ENCODE results near the gene GPR107. TPM values are rescaled to one million over a fixed set of nuclear protein-coding genes. Genes with fewer than 3 reads are reported as not detected.

GPR107 gene
- polyA plus RNA-seq, 3 donors = 6.0 to 22.6 (median 6.0) TPM

DNA sequence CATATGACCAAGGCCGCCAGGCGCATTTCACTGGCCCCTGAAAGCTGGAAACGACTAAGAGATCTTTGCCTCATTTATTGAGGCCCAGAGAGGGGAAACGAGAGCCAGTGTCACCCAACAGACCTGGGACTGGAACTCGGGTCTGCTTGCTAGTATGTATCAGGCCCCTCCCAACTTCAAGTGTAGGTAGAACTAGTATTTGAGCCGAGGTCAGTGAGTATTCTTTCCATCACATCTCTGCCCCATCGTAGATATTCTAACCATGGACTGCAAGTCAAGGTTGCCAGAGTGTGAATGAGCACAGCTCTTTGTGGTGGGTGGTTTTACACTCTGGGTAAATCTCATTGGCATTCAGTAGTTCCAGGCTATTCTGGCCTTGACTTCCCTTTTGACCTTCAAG, 42.2 kb downstream of the GPR107 start:
- H3K36me3 Mint-ChIP-seq = peaks cover 74 to 99% of the 10 kb centered on the region in 2 donors
- Histone ChIP-seq H3K9me3 (replicated peaks in 1 of 2; ENCODE audit: control insufficient read depth in 1 of 2, insufficient read depth in 1 of 2, low read length in 2 of 2) (no peaks in the 10 kb centered on the region), H3K27me3 (ENCODE audit: control insufficient read depth in 2 of 2, insufficient read depth in 2 of 2, low read length in 2 of 2) (no peaks in the 10 kb centered on the region), H4K20me1 (ENCODE audit: insufficient read depth, low read length) (no peaks in the 10 kb centered on the region), H3K4me1 (ENCODE audit: control insufficient read depth in 1 of 2, insufficient read depth in 2 of 2, low read length in 2 of 2) (no peaks in the 10 kb centered on the region), H3K79me2 (ENCODE audit: insufficient read depth, low read length) (peaks cover 5% of the 10 kb centered on the region), H3K27ac (ENCODE audit: low read depth in 1 of 2, low read length in 2 of 2) (peak overlapping the region in 1 of 2 donors; percentile 36), H2AFZ (ENCODE audit: insufficient read depth, low read depth, low read length, poor library complexity, severe bottlenecking) (no peak overlapping the region), H3K4me2 (replicated peaks; ENCODE audit: extremely low read depth, low read length, poor library complexity, severe bottlenecking) (no peak overlapping the region), H3K36me3 (replicated peaks in 1 of 2; ENCODE audit: control insufficient read depth in 1 of 2, insufficient read depth in 2 of 2, low read length in 2 of 2) (peaks cover 74 to 99% of the 10 kb centered on the region in 2 donors), H3K9ac (ENCODE audit: insufficient read depth, low read length, poor library complexity, severe bottlenecking) (no peak overlapping the region), H3K4me3 (replicated peaks in 1 of 3; ENCODE audit: low read depth in 2 of 3, low read length in 3 of 3) (no peak overlapping the region)
- peaks cover 0 to 3% (median 0%) of the 10 kb centered on the region in 7 donors for H3K9me3 Mint-ChIP-seq
- H3K27me3 Mint-ChIP-seq (ENCODE audit: low read depth in 3 of 3) = peaks cover 0 to 1% (median 0%) of the 10 kb centered on the region in 3 donors
- H3K4me3 Mint-ChIP-seq = no peak overlapping the region
- DNase-seq = no peak
- H3K4me1 Mint-ChIP-seq = no peaks in the 10 kb centered on the region
- WGBS (ENCODE audit: insufficient coverage) = 73% methylated on average over 4 of the region's 7 CpGs
- TF ChIP-seq, protein P1, sequence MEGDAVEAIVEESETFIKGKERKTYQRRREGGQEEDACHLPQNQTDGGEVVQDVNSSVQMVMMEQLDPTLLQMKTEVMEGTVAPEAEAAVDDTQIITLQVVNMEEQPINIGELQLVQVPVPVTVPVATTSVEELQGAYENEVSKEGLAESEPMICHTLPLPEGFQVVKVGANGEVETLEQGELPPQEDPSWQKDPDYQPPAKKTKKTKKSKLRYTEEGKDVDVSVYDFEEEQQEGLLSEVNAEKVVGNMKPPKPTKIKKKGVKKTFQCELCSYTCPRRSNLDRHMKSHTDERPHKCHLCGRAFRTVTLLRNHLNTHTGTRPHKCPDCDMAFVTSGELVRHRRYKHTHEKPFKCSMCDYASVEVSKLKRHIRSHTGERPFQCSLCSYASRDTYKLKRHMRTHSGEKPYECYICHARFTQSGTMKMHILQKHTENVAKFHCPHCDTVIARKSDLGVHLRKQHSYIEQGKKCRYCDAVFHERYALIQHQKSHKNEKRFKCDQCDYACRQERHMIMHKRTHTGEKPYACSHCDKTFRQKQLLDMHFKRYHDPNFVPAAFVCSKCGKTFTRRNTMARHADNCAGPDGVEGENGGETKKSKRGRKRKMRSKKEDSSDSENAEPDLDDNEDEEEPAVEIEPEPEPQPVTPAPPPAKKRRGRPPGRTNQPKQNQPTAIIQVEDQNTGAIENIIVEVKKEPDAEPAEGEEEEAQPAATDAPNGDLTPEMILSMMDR (IDR thresholded peaks at IDR 0.05) = no peak
- peak overlapping the region in 3 of 7 donors; percentile 7 to 36 (median 25) for H3K27ac Mint-ChIP-seq
- intact Hi-C loops (cut with micrococcal nuclease) = loop anchor here (10.0 kb wide), 1 partner anchor 211 kb away; no protein-coding TSS in a partner anchor

GRCh38 chr9:130100681-130101080, 47.0 kb downstream of the GPR107 start:
- no peak overlapping the region for H3K4me3 ChIP-seq (replicated peaks in 1 of 3; ENCODE audit: low read depth in 2 of 3, low read length in 3 of 3)
- TF ChIP-seq, protein P1 (IDR thresholded peaks at IDR 0.05) = no peak
- Mint-ChIP-seq H3K4me1 (peaks cover 7% of the 10 kb centered on the region), H3K9me3 (no peaks in the 10 kb centered on the region), H3K36me3 (peaks cover 78 to 100% of the 10 kb centered on the region in 2 donors), H3K27me3 (ENCODE audit: low read depth in 3 of 3) (peaks cover 0 to 2% (median 0%) of the 10 kb centered on the region in 3 donors), H3K4me3 (no peak overlapping the region), H3K27ac (peak overlapping the region in 1 of 7 donors; percentile 13)
- no peaks in the 10 kb centered on the region for H3K27me3 ChIP-seq (ENCODE audit: control insufficient read depth in 2 of 2, insufficient read depth in 2 of 2, low read length in 2 of 2)
- no peaks in the 10 kb centered on the region for H4K20me1 ChIP-seq (ENCODE audit: insufficient read depth, low read length)
- no peaks in the 10 kb centered on the region for H3K79me2 ChIP-seq (ENCODE audit: insufficient read depth, low read length)
- WGBS (ENCODE audit: insufficient coverage) = 95% methylated on average over 3 of the region's 3 CpGs
- DNase-seq = no peak
- intact Hi-C loops (cut with micrococcal nuclease) = loop anchor here in 1 of 2 donors (10.0 kb wide), 1 partner anchor 64 kb away; no protein-coding TSS in a partner anchor
- no peaks in the 10 kb centered on the region for H3K9me3 ChIP-seq (replicated peaks in 1 of 2; ENCODE audit: control insufficient read depth in 1 of 2, insufficient read depth in 1 of 2, low read length in 2 of 2)
- no peak overlapping the region for H3K9ac ChIP-seq (ENCODE audit: insufficient read depth, low read length, poor library complexity, severe bottlenecking)
- peaks cover 77 to 100% of the 10 kb centered on the region in 2 donors for H3K36me3 ChIP-seq (replicated peaks in 1 of 2; ENCODE audit: control insufficient read depth in 1 of 2, insufficient read depth in 2 of 2, low read length in 2 of 2)
- H2AFZ ChIP-seq (ENCODE audit: insufficient read depth, low read depth, low read length, poor library complexity, severe bottlenecking) = no peak overlapping the region
- no peak overlapping the region for H3K4me2 ChIP-seq (replicated peaks; ENCODE audit: extremely low read depth, low read length, poor library complexity, severe bottlenecking)
- peaks cover 0 to 2% of the 10 kb centered on the region in 2 donors for H3K4me1 ChIP-seq (ENCODE audit: control insufficient read depth in 1 of 2, insufficient read depth in 2 of 2, low read length in 2 of 2)
- peak overlapping the region in 1 of 2 donors; percentile 48 for H3K27ac ChIP-seq (ENCODE audit: low read depth in 1 of 2, low read length in 2 of 2)
